G401.6 (cell line): Measurements from ENCODE around the gene BASP1.
"Not testable (repeated sequence)": the region's sequence is repeated elsewhere in the genome, so short reads cannot be mapped to it uniquely, and the experiment has no call there.

Source experiments
- FAIRE-seq: peaks from 2 replicates; lab custom pipeline; 2012; peaks lifted over from hg19 to GRCh38; lab: Jason Lieb, UNC

The BASP1 gene

DNA sequence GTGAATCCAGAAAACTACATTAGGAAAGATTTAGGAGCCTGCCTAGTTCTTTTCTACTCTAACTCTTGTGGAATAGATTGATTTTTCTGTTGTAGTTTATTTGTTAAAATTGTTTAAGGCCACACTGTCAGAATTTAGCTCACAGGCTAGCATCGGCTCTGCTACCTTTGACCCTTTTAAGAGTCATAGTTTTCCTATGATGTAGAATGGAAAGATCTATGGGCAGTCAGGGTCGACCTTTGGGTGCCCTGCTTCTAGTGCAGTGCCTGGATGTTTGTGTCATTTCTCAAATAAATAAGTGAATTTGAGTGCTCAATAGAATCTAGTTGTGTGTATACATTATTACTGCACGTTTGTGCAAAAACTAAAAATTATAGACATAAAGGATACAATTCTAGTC lies 38.7 kb downstream of the BASP1 start:
- no peak for FAIRE-seq

GRCh38 chr5:17256839-17257238 lies 39.4 kb downstream of the BASP1 start:
- FAIRE-seq = no peak

- no peak for FAIRE-seq
Measured at GRCh38 chr5:17257705-17258273, 40.4 kb downstream of the BASP1 start.

DNA sequence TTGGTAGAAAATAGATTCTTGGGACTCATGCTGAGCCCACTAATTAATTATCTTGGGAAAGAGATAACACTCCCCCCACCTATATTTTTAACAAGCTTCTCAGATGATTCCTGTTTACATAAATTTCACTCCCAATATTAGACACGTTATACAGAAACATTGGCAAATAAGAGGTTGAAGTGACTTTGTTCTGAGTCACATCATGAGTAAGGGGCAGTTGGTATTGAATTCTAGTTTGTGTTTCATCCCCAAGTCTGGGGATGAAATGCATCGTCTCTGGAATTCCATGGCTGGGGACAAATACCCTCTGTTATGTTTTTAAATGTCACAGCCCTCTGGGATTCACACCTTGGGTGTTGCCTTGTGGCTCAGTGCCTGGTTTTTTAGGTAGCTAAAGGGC lies 41.0 kb downstream of the BASP1 start:
- no peak for FAIRE-seq

DNA sequence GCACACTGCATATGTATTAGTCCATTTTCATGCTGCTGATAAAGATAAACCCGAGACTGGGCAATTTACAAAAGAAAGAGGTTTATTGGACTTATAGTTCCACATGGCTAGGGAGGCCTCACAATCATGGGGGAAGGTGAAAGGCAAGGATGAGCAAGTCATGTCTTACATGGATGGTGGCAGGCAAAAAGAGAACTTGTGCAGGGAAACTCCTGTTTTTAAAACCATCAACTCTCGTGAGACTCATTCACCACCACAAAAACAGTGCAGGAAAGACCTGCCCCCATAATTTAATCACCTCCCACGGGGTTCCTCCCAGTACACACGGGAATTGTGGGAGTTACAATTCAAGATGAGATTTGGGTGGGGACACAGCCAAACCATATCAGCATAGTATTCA lies 41.6 kb downstream of the BASP1 start:
- FAIRE-seq = not testable (repeated sequence)

GRCh38 chr5:17259630-17260257 lies 42.3 kb downstream of the BASP1 start:
- FAIRE-seq = no peak

DNA sequence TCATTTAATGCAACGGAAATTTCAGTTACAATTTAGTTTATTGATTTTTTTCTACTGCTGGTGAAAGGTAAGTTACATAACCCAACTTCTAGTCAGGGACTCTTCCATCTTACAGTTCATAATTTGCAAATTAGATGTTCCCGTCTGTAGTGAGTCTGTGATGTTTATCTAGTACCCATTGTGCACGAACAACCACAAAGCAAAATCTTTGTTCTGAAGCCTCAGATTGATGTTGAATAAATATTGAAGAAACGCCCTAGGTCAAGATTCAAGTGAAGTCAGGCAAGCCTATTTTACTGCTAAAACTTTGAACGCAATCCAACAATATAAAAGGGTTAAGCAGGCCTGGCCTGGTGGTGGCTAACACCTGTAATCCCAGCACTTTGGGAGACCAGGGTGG lies 43.1 kb downstream of the BASP1 start:
- FAIRE-seq = no peak

- FAIRE-seq = no peak
Measured at GRCh38 chr5:17261075-17261474, 43.6 kb downstream of the BASP1 start.

GRCh38 chr5:17265041-17265440 lies 47.6 kb downstream of the BASP1 start:
- no peak for FAIRE-seq

DNA sequence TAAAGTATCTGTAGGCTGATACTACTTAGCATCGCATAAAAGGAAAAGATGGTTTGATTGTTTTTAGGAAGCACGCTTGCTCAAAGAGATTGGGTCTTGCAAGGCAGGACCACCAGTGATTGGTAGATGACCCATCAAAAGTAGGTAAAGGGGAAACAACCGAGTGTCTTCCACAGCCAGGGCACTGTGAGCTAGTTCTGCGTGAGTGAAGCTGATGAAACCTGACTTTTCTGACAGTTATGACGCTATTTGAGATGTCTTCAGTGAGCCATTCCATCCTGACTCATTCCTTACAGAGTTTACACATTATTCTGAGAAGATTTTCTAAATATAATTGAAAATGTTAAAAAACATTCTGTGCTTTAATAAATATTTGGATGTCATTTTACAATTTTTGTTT lies 49.7 kb downstream of the BASP1 start:
- FAIRE-seq = no peak

GRCh38 chr5:17269201-17269600 lies 51.8 kb downstream of the BASP1 start:
- FAIRE-seq = no peak

GRCh38 chr5:17272111-17272510 lies 54.7 kb downstream of the BASP1 start:
- no peak for FAIRE-seq

DNA sequence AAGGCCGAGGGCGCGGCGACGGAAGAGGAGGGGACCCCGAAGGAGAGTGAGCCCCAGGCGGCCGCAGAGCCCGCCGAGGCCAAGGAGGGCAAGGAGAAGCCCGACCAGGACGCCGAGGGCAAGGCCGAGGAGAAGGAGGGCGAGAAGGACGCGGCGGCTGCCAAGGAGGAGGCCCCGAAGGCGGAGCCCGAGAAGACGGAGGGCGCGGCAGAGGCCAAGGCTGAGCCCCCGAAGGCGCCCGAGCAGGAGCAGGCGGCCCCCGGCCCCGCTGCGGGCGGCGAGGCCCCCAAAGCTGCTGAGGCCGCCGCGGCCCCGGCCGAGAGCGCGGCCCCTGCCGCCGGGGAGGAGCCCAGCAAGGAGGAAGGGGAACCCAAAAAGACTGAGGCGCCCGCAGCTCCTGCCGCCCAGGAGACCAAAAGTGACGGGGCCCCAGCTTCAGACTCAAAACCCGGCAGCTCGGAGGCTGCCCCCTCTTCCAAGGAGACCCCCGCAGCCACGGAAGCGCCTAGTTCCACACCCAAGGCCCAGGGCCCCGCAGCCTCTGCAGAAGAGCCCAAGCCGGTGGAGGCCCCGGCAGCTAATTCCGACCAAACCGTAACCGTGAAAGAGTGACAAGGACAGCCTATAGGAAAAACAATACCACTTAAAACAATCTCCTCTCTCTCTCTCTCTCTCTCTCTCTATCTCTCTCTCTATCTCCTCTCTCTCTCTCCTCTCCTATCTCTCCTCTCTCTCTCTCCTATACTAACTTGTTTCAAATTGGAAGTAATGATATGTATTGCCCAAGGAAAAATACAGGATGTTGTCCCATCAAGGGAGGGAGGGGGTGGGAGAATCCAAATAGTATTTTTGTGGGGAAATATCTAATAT lies 58.1 kb downstream of the BASP1 start:
- FAIRE-seq = no peak

DNA sequence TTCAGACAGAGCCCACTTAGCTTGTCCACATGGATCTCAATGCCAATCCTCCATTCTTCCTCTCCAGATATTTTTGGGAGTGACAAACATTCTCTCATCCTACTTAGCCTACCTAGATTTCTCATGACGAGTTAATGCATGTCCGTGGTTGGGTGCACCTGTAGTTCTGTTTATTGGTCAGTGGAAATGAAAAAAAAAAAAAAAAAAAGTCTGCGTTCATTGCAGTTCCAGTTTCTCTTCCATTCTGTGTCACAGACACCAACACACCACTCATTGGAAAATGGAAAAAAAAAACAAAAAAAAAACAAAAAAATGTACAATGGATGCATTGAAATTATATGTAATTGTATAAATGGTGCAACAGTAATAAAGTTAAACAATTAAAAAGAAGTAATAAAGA lies 59.0 kb downstream of the BASP1 start:
- no peak for FAIRE-seq

DNA sequence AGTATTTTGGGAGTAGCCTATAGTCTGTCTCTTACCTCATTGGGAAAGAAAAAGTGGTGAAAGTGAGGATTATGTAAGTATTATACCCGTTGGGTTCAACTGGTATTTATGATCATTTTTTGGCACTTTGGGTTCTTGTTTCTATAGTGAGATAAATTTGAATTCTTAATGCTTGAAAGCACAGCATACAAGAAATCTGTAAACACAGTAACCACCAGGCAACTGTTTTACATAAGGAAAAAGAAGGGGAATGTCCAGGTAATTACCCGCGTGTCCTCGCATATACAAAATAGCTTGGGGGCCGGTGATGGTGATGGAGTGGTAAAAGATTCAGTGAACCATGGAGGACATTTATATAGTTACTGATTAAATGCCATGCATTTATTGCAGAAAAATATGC lies 60.5 kb downstream of the BASP1 start:
- FAIRE-seq = no peak

DNA sequence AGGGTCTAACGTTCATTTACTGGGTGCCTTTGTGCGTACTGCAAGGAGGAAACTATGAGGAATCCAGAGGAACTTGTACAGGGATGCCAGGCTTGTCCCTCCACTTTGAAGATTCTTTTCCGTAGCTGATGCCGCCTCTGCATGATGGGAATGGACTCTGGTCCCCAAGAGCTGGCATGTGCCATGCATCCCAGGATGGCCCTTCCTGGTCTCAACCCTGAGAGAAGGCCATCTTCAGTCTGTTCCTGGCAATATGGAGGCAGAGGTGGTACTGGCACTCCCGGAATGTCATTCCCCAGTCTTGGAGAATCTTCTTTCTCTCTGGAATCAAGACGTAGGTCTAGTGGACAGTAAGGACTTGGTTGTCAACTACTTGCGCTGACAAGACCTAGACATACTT lies 61.5 kb downstream of the BASP1 start:
- no peak for FAIRE-seq

DNA sequence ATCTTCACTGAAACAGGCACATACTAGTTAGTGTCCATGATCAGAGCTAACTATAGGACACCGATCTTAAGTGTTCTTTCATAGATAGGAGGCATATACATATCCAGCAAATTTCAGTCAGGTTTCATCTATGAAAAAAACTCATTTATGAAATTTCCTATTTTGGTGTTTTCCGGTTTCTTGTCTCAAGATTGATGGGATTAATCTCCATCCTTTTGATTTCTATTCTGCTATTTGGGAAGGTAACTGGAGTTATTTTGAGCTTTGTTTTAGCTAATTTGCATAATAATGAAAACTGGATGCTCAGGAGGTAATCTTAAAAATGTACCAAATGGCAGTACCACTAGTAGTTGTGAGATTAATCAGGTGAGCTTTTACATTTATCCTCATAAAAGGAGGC lies 62.1 kb downstream of the BASP1 start:
- no peak for FAIRE-seq

DNA sequence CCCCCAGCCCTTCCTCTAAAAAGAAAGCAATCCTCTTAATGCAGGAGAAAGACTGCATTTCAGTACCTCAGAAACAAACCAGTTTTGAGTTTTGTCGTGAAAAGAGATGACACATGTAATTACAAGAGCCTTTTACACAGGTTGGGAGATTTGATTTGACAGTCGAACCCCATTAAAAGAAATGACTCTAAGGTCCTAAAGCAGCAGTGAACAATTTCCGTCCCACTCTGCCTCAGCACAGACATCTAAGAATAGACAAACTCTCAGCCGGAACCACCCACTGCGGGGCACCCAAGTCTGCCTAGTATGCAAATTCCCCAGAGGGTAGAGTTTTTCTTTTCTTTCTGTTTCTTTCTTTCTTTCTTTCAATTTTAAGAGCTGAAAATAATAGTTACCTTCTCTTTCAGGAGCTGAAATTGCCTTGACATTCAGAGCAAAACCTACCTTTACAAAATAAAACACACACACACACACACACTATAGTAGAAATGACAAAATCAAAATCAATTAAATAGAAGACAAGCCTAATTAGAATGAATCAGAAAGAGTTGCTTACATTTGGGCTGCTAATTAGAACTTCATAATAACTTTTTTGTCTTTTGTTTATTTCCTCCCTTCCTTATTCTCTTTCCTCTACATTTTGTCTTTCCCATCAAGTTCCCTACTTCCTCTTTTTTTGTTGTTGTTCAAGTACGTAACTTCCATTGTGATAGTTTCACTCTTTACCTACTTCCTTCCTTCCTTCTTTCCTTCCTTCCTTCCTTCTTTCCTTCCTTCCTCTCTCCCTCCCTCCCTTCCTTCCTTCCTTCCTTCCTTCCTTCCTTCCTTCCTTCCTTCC lies 65.1 kb downstream of the BASP1 start:
- FAIRE-seq = no peak

DNA sequence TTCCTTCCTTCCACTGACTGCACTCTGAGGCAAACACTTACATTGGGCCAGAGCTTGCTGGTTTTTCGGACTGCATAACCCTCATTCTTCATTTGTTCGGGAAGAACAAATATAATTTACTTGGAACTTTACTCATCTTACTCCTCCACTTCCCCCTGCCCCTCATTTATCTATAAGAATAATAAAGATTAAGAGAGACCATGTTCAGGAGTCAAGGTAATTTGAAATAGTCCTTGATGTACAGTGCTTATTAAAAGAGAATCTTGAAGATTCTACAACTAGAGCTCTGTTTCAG lies 65.6 kb downstream of the BASP1 start:
- FAIRE-seq = no peak

DNA sequence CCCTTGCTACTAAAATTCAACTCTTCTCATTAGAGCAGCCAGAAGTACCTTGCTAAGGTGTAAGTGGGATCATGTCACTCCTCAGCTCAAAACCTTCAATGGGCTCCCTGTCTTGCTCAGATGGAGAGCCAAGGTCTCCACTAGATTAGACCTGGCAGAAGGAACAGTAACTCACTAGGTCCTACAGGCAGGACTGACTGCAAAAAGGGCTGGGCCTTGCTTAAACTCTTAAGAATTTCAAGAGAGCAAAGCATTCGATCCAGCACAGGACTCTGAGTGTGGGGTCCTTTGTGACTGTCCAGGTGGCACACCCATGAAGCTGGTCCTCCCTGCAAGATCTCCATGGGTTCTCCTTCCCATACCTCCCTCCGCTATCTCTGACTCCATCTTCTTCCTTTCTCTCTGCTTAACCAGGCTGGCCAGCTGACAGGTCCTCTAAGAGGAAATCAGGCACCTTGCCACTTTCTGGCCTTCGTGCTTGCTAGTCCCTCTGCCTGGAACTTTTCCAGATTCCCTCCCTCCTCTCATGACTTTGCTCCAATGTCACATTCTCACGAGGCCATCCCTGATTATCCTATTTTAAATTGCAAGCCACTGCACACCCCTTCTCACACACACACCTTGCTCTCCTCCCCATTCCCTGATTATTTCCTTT lies 70.2 kb downstream of the BASP1 start:
- no peak for FAIRE-seq

- FAIRE-seq = no peak
Measured at GRCh38 chr5:17288570-17288969, 71.1 kb downstream of the BASP1 start.
